GM12872 (cell line): Measurements from ENCODE around the gene RNF212.

Source experiments
- CTCF ChIP-seq: IDR thresholded peaks from 3 replicates; pipeline ENCODE4 v1.5.1; 2011; ENCODE audit warnings: low read depth, mild to moderate bottlenecking, low read length, moderate library complexity; ENCODE audit not compliant: insufficient read depth

RNF212 gene

GRCh38 chr4:1087371-1087770, 26.0 kb downstream of the RNF212 start:
- no peak for TF ChIP-seq CTCF

- TF ChIP-seq CTCF: no peak
Observed at GRCh38 chr4:1086011-1086410, 27.4 kb downstream of the RNF212 start.

- TF ChIP-seq CTCF: no peak
Observed at GRCh38 chr4:1085404-1085799, 28.0 kb downstream of the RNF212 start.

- TF ChIP-seq CTCF: no peak
Observed at GRCh38 chr4:1084796-1085403, 28.5 kb downstream of the RNF212 start.

GRCh38 chr4:1084394-1084793, 29.0 kb downstream of the RNF212 start:
- no peak for TF ChIP-seq CTCF

GRCh38 chr4:1082215-1083182, 30.9 kb downstream of the RNF212 start:
- no peak for TF ChIP-seq CTCF

GRCh38 chr4:1081689-1082040, 31.7 kb downstream of the RNF212 start:
- no peak for TF ChIP-seq CTCF
